OCI-LY1 (cell line): Measurements from ENCODE around the gene ATAD3C.

ENCODE experiments used
- H2AFZ ChIP-seq: fragments of 200-600 bp; sonication (generic), shearing (Covaris generic); 2 replicates; pipeline ENCODE4 v1.6.0; 2014; ENCODE audit warnings: antibody characterized with exemption, mild to moderate bottlenecking, low read length
- H3F3A ChIP-seq: fragments of 200-600 bp; sonication (generic), shearing (Covaris generic); 2 replicates; pipeline ENCODE4 v1.6.0; 2014; ENCODE audit warnings: mild to moderate bottlenecking, antibody characterized with exemption, low read length, moderate library complexity; ENCODE audit not compliant: insufficient read depth
- H3K27ac ChIP-seq: fragments of 200-600 bp; sonication (generic); 2 replicates; pipeline ENCODE4 v1.5.1; 2014; ENCODE audit warnings: low read length, mixed run types, mild to moderate bottlenecking, low read depth; ENCODE audit not compliant: poor library complexity, severe bottlenecking
- H3K27me3 ChIP-seq: fragments of 200-600 bp; sonication (generic); 2 replicates; pipeline ENCODE4 v1.6.0; 2014; ENCODE audit warnings: antibody characterized with exemption, mild to moderate bottlenecking, low read length, moderate library complexity; ENCODE audit not compliant: insufficient read depth
- H3K36me3 ChIP-seq: fragments of 200-600 bp; sonication (generic); 2 replicates; pipeline ENCODE4 v1.6.1; 2014; ENCODE audit warnings: mild to moderate bottlenecking, antibody characterized with exemption, low read length, moderate library complexity, mixed read lengths; ENCODE audit not compliant: insufficient read depth
- H3K4me1 ChIP-seq: fragments of 200-600 bp; sonication (generic); 2 replicates; pipeline ENCODE4 v1.5.1; 2014; ENCODE audit warnings: mild to moderate bottlenecking, low read length, moderate library complexity; ENCODE audit not compliant: insufficient read depth, severe bottlenecking
- H3K4me2 ChIP-seq: fragments of 200-600 bp; sonication (generic), shearing (Covaris generic); 2 replicates; pipeline ENCODE4 v1.6.1; 2014; ENCODE audit warnings: low read length
- H3K4me3 ChIP-seq: fragments of 200-600 bp; sonication (generic); 2 replicates; pipeline ENCODE4 v1.5.1; 2014; ENCODE audit warnings: low read length, low read depth, mild to moderate bottlenecking, mixed read lengths; ENCODE audit not compliant: poor library complexity, severe bottlenecking
- H3K79me2 ChIP-seq: fragments of 200-600 bp; shearing (Covaris generic); 2 replicates; pipeline ENCODE4 v1.6.1; 2016; ENCODE audit warnings: mixed run types, low read length, mixed read lengths; ENCODE audit not compliant: insufficient read depth
- H3K9ac ChIP-seq: fragments of 200-600 bp; sonication (generic), shearing (Covaris generic); 2 replicates; pipeline ENCODE4 v1.6.1; 2014; ENCODE audit warnings: mild to moderate bottlenecking, low read length, mixed read lengths
- H3K9me2 ChIP-seq: fragments of 200-600 bp; sonication (generic), shearing (Covaris generic); 2 replicates; pipeline ENCODE4 v1.6.1; 2014; ENCODE audit warnings: low read depth, mild to moderate bottlenecking, low read length, mixed read lengths
- H3K9me3 ChIP-seq: fragments of 200-600 bp; shearing (Covaris generic); 2 replicates; pipeline ENCODE4 v1.6.1; 2014; ENCODE audit warnings: low read length, mixed read lengths
- H4K20me1 ChIP-seq: fragments of 200-600 bp; sonication (generic), shearing (Covaris generic); 2 replicates; pipeline ENCODE4 v1.6.0; 2016; ENCODE audit warnings: mild to moderate bottlenecking, low read length; ENCODE audit not compliant: insufficient read depth
- CTCF ChIP-seq: fragments of 200-600 bp; sonication (generic), shearing (Covaris generic); IDR thresholded peaks from 2 replicates; pipeline ENCODE4 v1.5.1; 2017; ENCODE audit warnings: mild to moderate bottlenecking, antibody characterized with exemption, low read length, moderate library complexity, mixed read lengths
- EZH2 ChIP-seq: fragments of 200-600 bp; sonication (generic), shearing (Covaris generic); IDR thresholded peaks from 2 replicates; pipeline ENCODE4 v1.8.0; 2017; ENCODE audit warnings: borderline replicate concordance, mixed run types, mild to moderate bottlenecking, antibody characterized with exemption, low read length, moderate library complexity, mixed read lengths

Gene ATAD3C

GRCh38 chr1:1423245-1423597, 26.3 kb upstream of the ATAD3C start:
- H3K4me1 ChIP-seq = peaks cover 5% of the 10 kb centered on the region

GRCh38 chr1:1424707-1425106, 24.8 kb upstream of the ATAD3C start:
- no peaks in the 10 kb centered on the region for H3K9me2 ChIP-seq
- peaks cover 5% of the 10 kb centered on the region for H3K4me1 ChIP-seq
- no peaks in the 10 kb centered on the region for H3K9me3 ChIP-seq
- H3K79me2 ChIP-seq = no peaks in the 10 kb centered on the region
- no peaks in the 10 kb centered on the region for H3K36me3 ChIP-seq
- TF ChIP-seq CTCF (no peak), EZH2 (no peak)
- no peaks in the 10 kb centered on the region for H4K20me1 ChIP-seq
- H3K9ac ChIP-seq = no peak overlapping the region
- H3K27ac ChIP-seq = no peak overlapping the region
- H3K27me3 ChIP-seq = 0 out of 2 replicates have a peak, but pooled peaks cover 10% of the 10 kb centered on the region
- H2AFZ ChIP-seq = no peak overlapping the region
- no peak overlapping the region for H3K4me2 ChIP-seq
- no peak overlapping the region for H3K4me3 ChIP-seq
- no peaks in the 10 kb centered on the region for H3F3A ChIP-seq

More at GRCh38 chr1:1423245-1423597, 26.3 kb upstream of the ATAD3C start:
- Histone ChIP-seq H3K79me2 (no peaks in the 10 kb centered on the region), H3K9ac (no peak overlapping the region), H3K27me3 (0 out of 2 replicates have a peak, but pooled peaks cover 10% of the 10 kb centered on the region), H3K4me2 (no peak overlapping the region), H3K27ac (no peak overlapping the region), H2AFZ (no peak overlapping the region), H3K9me3 (no peaks in the 10 kb centered on the region), H4K20me1 (no peaks in the 10 kb centered on the region), H3K9me2 (no peaks in the 10 kb centered on the region), H3K4me3 (no peak overlapping the region), H3K36me3 (no peaks in the 10 kb centered on the region), H3F3A (no peaks in the 10 kb centered on the region)
- TF ChIP-seq EZH2 (no peak), CTCF (no peak)

- TF ChIP-seq EZH2 = no peak
- TF ChIP-seq CTCF = no peak
- Histone ChIP-seq H3K4me3 (no peak overlapping the region), H3K79me2 (no peaks in the 10 kb centered on the region), H3K36me3 (no peaks in the 10 kb centered on the region), H3K4me2 (no peak overlapping the region), H3K27me3 (0 out of 2 replicates have a peak, but pooled peaks cover 10% of the 10 kb centered on the region), H3K9ac (no peak overlapping the region), H3K4me1 (peaks cover 5% of the 10 kb centered on the region), H2AFZ (no peak overlapping the region), H3K9me3 (no peaks in the 10 kb centered on the region), H3K27ac (no peak overlapping the region), H3K9me2 (no peaks in the 10 kb centered on the region), H3F3A (no peaks in the 10 kb centered on the region), H4K20me1 (no peaks in the 10 kb centered on the region)
These were observed 24.1 kb upstream of the ATAD3C start for GRCh38 chr1:1425426-1425752.
